HG03342 (cell line): Measurements from ENCODE around the gene EIF1B.
A peak's percentile ranks its signal among the peaks of the same experiment; 100 is the strongest.
"Not testable (repeated sequence)": the region's sequence is repeated elsewhere in the genome, so short reads cannot be mapped to it uniquely, and the experiment has no call there.

Experiments used
- ATAC-seq: cut with Tn5 transposase; IDR thresholded peaks from one replicate; pipeline ENCODE4 v1.9.1; 2021; ENCODE audit warnings: mild to moderate bottlenecking, moderate library complexity; ENCODE audit not compliant: unreplicated experiment

EIF1B gene

GRCh38 chr3:40309418-40309924 lies at the start of gene EIF1B:
Gene EIF1B (plus strand): TSS chr3:40309707. CDS start chr3:40309942, 235 bp downstream.
- peak; percentile 94 for ATAC-seq

- ATAC-seq: no peak
Observed at GRCh38 chr3:40262331-40262730, 47.2 kb upstream of the EIF1B start.

DNA sequence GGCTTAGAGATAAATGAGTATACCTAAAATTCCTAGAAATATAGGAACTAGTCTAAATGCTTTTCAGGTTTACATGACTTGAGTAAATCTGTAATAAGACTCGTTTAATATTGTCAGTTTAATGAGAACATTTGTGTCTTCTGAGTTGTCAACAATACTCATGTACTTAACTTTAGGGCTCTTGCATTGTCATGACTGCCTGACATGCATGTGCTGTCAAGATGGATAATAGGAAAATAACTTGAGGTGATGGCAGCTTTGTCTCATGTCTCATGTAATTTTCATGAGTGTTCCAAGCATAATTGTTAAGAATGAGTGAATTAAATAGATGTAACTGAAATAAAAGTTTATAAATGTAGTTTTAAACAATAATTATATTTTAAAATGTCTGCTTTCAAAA lies 45.1 kb upstream of the EIF1B start:
- no peak for ATAC-seq

GRCh38 chr3:40265181-40265580 lies 44.3 kb upstream of the EIF1B start:
- ATAC-seq: no peak

- ATAC-seq: no peak
Observed at GRCh38 chr3:40267937-40268724, 41.4 kb upstream of the EIF1B start.

DNA sequence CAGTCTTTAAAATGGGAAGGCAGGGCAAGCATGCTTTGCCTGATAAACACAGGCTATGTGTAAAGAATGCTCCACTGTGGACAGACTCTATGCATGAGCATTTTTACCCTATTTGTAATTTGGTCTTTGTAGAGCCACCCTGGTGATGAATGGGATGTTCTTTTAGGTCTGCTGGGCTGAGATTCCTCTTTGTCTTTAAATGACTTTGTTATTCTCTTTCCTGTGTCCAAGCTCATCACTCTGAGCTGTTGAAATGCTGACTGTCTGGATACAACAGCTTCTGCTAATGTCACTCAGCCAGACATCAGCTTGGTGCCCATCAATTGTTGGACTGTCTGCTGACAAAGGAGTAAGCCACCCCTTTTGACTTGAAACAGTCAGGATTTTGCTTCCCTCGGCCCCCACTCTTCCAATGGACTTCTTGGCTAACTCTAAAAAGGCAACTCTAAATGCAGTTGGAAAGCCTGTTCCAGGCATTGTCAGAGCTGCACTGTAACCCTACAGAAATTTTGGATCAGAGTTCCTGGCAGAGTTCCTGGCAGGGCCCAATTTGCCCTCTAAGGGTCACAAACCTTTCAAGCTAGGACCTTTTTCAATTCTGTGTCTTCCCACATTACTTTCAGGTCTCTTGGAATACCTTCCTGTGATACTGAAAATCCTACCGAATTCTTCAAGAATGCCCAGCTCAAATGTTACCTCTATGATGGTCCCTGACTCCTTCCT lies 40.5 kb upstream of the EIF1B start:
- no peak for ATAC-seq

- ATAC-seq: no peak
Observed at GRCh38 chr3:40278791-40279190, 30.7 kb upstream of the EIF1B start.

DNA sequence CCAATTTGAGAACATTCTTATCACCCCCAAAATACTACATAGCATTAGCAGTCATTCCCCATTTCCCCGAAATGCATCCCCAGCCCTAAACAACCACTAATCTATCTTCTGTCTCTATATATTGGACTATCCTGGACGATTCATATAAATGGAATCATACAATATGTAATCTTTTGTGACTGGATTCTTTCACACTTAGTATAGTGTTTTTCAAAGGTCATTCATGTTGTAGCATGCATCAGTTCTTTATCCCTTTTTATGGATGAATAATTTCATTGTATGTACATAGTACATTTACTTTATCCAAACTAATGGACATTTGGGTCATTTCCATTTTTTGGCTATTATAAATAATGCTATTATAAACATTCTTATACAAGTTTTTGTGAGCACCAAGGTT lies 27.5 kb upstream of the EIF1B start:
- ATAC-seq: no peak

DNA sequence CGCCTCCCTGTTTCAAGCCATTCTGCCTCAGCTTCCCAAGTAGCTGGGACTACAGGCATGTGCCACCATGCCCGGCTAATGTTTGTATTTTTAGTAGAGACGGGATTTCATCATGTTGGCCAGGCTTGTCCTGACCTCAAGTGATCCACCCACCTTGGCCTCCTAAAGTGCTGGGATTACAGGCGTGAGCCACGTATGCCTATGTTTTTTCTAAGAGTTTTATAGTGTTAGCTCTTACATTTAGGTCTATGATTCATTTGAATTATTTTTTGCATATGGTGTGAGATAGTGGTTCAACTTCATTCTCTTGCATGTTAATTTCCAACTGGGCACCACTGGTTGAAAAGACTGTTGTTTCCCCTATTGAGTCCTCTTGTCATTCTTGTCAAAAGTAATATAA lies 26.4 kb upstream of the EIF1B start:
- ATAC-seq: not testable (repeated sequence)

DNA sequence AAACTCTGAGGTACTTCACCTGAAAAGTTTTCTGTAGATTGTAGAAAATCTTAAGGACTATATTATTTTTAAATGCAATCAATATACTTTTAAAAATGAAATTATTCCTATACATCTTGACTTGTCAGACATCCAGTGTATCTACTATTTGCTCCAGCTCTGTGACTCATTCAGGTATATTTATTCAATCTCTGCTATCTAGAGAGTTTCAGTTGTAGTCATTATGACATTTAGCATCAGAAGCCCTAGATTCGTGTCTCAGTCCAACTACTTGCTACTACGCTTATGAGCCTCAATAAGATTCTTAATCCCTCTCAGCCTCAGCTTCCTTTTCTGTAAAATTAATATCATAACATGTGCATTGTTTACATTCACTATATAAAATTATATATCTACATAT lies 22.3 kb upstream of the EIF1B start:
- no peak for ATAC-seq

- ATAC-seq: no peak
Observed at GRCh38 chr3:40290396-40290795, 19.1 kb upstream of the EIF1B start.

GRCh38 chr3:40291471-40291870 lies 18.0 kb upstream of the EIF1B start:
- no peak for ATAC-seq

GRCh38 chr3:40292637-40293349 lies 16.7 kb upstream of the EIF1B start:
- no peak for ATAC-seq

GRCh38 chr3:40294434-40294833 lies 15.1 kb upstream of the EIF1B start:
- ATAC-seq: no peak

- ATAC-seq: no peak
Observed at GRCh38 chr3:40298075-40298474, 11.4 kb upstream of the EIF1B start.

DNA sequence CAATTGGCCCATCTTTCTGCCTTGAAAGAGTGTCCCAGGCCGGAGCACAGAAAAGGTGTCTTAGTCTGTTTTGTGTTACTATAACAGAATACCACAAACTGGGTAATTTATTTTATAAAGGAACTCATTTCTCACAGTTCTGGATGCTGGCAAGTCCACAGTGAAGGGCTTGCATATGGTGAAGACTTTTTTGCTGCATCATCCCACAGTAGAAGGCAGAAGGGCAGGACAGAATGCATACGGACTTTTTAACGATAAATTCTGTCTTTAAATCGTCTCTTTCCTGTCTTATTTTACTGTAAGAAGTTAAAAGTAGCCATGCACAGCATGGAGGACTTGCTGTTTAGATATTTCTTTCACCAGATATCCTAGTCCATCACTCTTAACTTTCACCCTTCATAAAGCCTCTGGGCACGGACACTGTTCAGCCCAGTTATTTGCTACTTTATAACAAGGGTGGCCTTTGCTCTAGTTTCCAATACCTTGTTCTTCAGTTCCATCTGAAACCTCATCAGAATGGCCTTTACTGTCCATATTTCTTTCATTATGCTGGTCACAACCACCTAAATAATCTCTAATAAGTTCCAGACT lies 10.3 kb upstream of the EIF1B start:
- no peak for ATAC-seq

- ATAC-seq: no peak
Observed at GRCh38 chr3:40299721-40300335, 9.7 kb upstream of the EIF1B start.

- no peak for ATAC-seq
Observed at GRCh38 chr3:40302784-40303183, 6.7 kb upstream of the EIF1B start.

DNA sequence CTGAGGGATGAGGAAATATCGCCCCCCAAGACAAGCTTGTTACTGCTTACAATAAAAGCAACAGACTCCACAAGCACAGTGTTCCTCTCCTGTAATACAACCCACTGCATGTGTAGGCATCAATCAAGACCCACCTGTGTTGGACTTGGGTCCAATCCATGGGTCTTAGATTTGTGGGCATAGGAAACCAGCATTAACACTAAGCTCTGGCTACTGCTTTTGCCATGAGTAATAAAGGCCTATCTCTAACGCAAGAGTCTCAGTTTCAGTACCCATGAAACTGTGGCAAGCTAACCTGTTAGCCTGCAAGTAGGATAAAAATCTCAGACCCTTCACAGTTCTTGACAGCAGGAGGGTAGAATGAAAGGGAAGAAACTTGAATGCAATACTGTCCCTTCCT lies 5.2 kb upstream of the EIF1B start:
- ATAC-seq: no peak

GRCh38 chr3:40306336-40306735 lies 3.2 kb upstream of the EIF1B start:
- no peak for ATAC-seq

GRCh38 chr3:40307176-40307575 lies 2.3 kb upstream of the EIF1B start:
- ATAC-seq: no peak
